HUES6 (cell line): ENCODE data around the gene SH3RF1.

Source experiments
- H3K27ac ChIP-seq: 2 replicates; pipeline ENCODE4 v1.7.0; 2013; ENCODE audit warnings: low read depth, mild to moderate bottlenecking, low read length, inconsistent platforms
- H3K27me3 ChIP-seq: 2 replicates; pipeline ENCODE4 v1.6.1; 2013; ENCODE audit warnings: low read length; ENCODE audit not compliant: control insufficient read depth, insufficient read depth
- H3K36me3 ChIP-seq: 2 replicates; pipeline ENCODE4 v1.6.1; 2013; ENCODE audit warnings: low read length; ENCODE audit not compliant: control insufficient read depth, insufficient read depth
- H3K4me1 ChIP-seq: 2 replicates; pipeline ENCODE4 v1.6.1; 2013; ENCODE audit warnings: low read length; ENCODE audit not compliant: control insufficient read depth, insufficient read depth
- H3K4me3 ChIP-seq: 2 replicates; pipeline ENCODE4 v1.5.1; 2013; ENCODE audit warnings: low read depth, low read length
- H3K9ac ChIP-seq: one replicate; pipeline ENCODE4 v1.6.1; 2013; ENCODE audit warnings: mild to moderate bottlenecking, low read length
- H3K9me3 ChIP-seq: 2 replicates; pipeline ENCODE4 v1.6.1; 2013; ENCODE audit warnings: low read depth, low read length; ENCODE audit not compliant: control insufficient read depth, insufficient read depth

SH3RF1 gene

DNA sequence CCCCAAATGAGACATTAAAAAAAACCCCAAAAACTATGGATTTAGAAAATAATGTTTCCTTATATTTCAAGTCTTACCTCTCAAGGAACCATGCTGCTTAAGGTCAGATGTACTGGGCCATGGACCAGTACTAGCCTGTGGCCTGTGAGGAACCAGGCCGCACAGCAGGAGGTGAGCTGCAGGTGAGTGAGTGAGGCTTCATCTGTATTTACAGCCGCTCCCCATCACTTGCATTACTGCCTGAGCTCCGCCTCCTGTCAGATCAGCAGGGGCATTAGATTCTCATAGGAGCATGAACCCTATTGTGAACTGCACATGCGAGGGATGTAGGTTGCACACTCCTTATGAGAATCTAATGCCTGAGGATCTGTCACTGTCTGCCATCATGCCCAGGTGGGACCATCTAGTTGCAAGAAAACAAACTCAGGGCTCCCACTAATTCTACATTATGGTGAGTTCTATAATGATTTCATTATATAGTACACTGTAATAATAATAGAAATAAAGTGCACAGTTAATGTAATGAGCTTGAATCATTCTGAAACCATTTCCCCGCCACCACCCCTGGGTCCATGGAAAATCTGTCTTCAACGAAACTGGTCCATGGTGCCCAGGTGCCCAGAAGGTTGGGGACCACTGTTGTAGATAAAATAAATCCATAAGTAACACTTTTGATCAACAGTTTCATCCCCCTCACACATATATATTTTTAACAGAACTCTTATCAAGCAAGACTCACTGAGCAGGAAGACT is 155.4 kb downstream of the SH3RF1 start:
- Histone ChIP-seq H3K27me3 (no peaks in the 10 kb centered on the region), H3K36me3 (peaks cover 32% of the 10 kb centered on the region), H3K4me1 (peaks cover 11% of the 10 kb centered on the region; the same call in 1 of the 2 replicates), H3K9me3 (no peaks in the 10 kb centered on the region), H3K4me3 (no peak overlapping the region), H3K9ac (no peak overlapping the region), H3K27ac (no peak overlapping the region)

DNA sequence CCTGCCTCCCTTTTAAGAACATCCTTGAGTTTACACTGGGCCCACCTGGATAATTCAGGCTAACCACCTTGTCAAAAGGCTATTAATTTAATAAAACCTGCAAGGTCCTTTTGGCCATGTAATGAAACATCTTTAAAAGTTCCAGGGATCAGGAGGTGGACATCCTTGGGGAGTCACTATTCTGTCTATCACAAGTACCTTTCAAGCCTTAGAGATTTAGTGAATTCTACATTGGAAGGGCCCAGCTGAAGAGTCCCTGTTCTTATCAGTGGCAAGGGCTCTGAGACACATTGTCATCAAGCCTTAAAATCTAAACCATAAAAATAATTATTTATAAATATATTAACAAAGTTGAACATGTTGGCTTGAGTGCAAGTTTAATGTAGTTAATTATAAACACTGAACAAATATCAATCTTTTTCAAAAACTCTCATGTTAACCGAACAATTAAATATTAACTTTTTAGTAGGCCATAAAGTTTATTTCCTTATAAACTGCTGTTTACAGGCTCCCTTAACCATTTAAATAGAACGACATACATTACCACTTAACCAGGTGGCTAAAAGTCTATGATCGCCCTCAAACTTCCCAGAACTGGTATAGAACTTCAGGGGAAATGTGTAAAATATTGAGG is 156.3 kb downstream of the SH3RF1 start:
- Histone ChIP-seq H3K9me3 (no peaks in the 10 kb centered on the region), H3K4me1 (peaks cover 11% of the 10 kb centered on the region; the same call in 1 of the 2 replicates), H3K4me3 (no peak overlapping the region), H3K36me3 (peaks cover 32% of the 10 kb centered on the region), H3K27ac (no peak overlapping the region), H3K9ac (no peak overlapping the region), H3K27me3 (no peaks in the 10 kb centered on the region)

DNA sequence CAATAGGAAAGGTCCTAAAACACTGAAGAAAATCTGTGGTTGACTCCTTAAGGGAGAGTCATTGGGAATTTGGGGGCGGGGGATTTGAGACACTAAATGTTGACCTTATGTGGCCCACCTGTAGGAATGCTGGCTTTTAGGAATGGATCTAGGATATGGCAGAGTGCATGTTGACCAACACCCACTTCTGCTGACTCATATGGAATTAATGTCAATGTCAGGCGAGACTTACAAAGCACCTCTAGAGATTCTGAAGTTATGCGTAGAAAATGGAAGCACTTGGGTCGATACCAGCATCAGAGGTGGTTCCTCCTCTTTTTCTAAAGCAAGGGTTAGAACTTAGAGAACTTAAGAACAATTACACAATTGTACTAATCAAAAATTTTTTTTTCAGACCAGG is 160.1 kb downstream of the SH3RF1 start:
- no peaks in the 10 kb centered on the region for H3K9me3 ChIP-seq
- no peaks in the 10 kb centered on the region for H3K27me3 ChIP-seq
- peaks cover 11% of the 10 kb centered on the region; the same call in 1 of the 2 replicates for H3K4me1 ChIP-seq
- no peak overlapping the region for H3K27ac ChIP-seq
- H3K9ac ChIP-seq, result no peak overlapping the region
- H3K4me3 ChIP-seq, result no peak overlapping the region
- H3K36me3 ChIP-seq, result peaks cover 19% of the 10 kb centered on the region

DNA sequence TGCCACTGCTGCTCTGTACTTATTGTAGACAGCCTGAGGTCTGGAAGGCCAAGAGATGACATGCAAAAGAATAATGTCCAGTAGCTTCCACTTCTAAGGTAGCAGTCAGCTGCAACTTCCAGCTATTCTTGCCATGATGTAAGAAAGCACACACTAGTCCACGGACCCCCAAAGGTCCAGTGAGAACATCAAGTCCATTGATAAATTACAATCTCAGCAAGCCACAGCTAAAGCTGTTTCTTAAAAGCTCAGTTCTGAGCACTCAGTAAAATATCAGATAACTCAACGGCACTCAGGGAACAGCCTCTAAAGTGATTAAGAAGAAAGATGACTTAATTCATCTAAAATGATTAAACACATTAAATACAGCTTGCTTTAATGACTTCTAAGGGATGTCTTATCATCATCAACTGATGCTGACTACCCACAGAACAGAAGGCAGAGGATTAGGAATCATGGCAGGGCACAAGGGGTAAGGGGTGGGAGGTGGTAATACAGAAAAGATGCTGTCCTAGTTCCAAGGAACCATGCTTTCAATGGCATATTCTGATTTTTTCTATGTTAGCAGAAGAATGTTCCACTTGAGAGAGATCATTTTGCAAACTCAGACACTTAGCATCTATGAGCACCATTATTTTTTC is 161.6 kb downstream of the SH3RF1 start:
- H3K27ac ChIP-seq, result no peak overlapping the region
- no peak overlapping the region for H3K9ac ChIP-seq
- peaks cover 13% of the 10 kb centered on the region for H3K4me1 ChIP-seq
- H3K36me3 ChIP-seq, result peaks cover 12% of the 10 kb centered on the region
- H3K9me3 ChIP-seq, result no peaks in the 10 kb centered on the region
- H3K27me3 ChIP-seq, result no peaks in the 10 kb centered on the region
- no peak overlapping the region for H3K4me3 ChIP-seq

DNA sequence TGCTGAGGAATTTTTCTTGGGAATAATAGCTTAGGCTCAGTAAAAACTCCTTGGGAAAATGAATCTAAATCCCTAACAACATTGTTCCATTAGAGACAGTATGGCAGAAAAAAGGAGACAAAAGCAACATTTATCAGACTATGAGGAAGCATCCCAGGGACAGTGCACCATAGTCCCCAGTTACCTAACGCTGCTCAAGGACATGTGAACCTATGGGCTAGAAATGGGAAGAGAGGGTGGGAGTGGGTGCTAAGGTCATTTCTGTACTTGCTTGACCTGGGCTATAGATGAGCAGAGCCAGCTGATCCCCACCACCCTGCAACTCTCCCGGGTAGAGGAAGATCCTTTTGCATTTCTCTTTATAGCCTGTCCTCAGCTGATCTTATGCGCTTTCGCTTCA is 162.5 kb downstream of the SH3RF1 start:
- H3K4me3 ChIP-seq, result no peak overlapping the region
- H3K36me3 ChIP-seq, result peaks cover 12% of the 10 kb centered on the region
- H3K9ac ChIP-seq, result no peak overlapping the region
- H3K27me3 ChIP-seq, result no peaks in the 10 kb centered on the region
- H3K9me3 ChIP-seq, result no peaks in the 10 kb centered on the region
- H3K27ac ChIP-seq, result no peak overlapping the region
- peaks cover 17% of the 10 kb centered on the region for H3K4me1 ChIP-seq

DNA sequence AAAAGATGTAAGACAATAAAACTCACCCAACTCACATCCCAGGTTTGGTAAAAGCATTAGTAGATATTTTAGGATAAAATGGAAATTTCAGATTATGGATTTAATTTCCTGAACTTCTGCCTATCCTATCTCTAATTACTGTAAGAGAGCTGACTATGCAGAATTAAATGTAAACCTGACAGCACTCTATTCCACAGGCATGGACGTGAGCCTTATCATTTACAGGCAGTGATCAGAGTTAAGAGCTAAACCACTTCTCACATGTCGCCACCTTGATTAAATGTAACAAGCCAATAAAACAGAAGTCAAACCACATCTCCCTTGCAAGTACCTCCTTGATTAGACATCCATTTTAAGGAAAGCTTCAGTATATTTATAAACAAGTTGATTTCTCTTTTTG is 163.2 kb downstream of the SH3RF1 start:
- no peak overlapping the region for H3K4me3 ChIP-seq
- peaks cover 12% of the 10 kb centered on the region for H3K36me3 ChIP-seq
- H3K27me3 ChIP-seq, result no peaks in the 10 kb centered on the region
- H3K27ac ChIP-seq, result no peak overlapping the region
- H3K4me1 ChIP-seq, result peaks cover 15% of the 10 kb centered on the region
- no peak overlapping the region for H3K9ac ChIP-seq
- H3K9me3 ChIP-seq, result no peaks in the 10 kb centered on the region

DNA sequence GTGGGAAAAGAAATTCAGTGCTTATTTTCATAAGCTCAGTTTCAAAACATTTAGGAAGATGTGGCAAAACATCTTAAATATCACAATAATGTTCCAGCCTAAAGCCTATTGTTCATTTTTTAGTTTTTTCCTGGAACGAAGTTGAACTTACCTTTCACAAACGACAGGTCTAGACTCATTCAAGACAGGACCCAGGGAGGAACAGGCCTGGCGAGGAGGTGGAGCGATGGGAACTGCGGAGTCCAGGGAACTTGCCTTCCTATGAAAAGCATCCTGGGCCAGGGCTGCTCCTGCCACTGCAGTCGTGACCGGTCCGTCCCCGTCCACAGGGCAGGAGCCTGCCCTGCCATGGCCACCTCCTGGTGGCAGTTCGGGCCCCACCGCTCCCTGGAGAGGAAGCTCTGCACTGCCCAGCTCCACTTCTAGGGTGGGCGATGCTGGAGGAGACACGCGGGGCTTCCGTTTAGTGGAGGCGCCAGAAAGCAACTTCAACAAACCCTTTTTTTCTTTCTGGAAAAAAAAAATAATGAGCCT is 164.0 kb downstream of the SH3RF1 start:
- Histone ChIP-seq H3K9ac (no peak overlapping the region), H3K4me1 (peaks cover 7% of the 10 kb centered on the region), H3K36me3 (peaks cover 12% of the 10 kb centered on the region), H3K4me3 (no peak overlapping the region), H3K27ac (no peak overlapping the region), H3K27me3 (no peaks in the 10 kb centered on the region), H3K9me3 (no peaks in the 10 kb centered on the region)

DNA sequence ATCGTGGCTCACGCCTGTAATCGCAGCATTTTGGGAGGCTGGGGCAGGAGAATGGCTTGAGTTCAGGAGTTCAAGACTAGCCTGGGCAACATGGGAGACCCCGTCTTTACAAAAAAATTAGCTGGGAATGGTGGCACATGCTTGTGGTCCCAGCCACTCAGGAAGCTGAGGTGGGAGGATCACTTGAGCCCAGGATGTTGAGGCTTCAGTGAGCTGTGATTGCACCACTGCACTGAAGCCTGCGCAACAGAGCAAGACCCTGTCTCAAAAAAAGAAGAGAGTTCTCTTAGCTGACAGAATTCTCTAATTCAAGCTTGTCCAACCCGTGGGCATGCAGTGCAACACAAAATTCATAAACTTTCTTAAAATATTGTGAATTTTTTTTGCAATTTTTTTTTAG is 165.1 kb downstream of the SH3RF1 start:
- Histone ChIP-seq H3K36me3 (peaks cover 12% of the 10 kb centered on the region), H3K4me1 (peaks cover 9% of the 10 kb centered on the region), H3K27ac (no peak overlapping the region), H3K9ac (no peak overlapping the region), H3K27me3 (no peaks in the 10 kb centered on the region), H3K9me3 (no peaks in the 10 kb centered on the region), H3K4me3 (no peak overlapping the region)

DNA sequence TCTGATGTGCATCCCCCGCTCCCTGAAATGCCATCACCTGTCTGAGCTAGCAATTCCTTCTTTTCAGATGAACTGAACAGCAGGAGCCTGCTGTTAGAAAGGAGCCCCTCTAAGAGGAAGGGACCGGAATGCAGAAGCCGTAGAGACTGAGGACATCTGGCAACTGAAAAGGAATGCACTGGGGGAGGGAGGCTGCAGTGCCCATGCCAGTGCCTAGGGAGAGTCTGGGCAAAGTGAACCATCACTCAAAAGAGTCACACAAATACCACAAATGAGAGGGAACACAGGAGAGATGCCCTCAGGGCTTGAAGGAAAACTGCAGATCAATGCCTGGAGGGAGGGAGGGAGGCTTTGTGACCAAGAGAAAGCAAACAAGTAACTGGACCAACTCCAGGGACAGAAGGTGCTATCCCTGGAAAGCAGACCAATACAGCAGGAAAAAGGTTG is 166.8 kb downstream of the SH3RF1 start:
- Histone ChIP-seq H3K4me3 (no peak overlapping the region), H3K4me1 (peaks cover 11% of the 10 kb centered on the region), H3K36me3 (peaks cover 12% of the 10 kb centered on the region), H3K27me3 (no peaks in the 10 kb centered on the region), H3K27ac (no peak overlapping the region), H3K9me3 (no peaks in the 10 kb centered on the region), H3K9ac (no peak overlapping the region)

DNA sequence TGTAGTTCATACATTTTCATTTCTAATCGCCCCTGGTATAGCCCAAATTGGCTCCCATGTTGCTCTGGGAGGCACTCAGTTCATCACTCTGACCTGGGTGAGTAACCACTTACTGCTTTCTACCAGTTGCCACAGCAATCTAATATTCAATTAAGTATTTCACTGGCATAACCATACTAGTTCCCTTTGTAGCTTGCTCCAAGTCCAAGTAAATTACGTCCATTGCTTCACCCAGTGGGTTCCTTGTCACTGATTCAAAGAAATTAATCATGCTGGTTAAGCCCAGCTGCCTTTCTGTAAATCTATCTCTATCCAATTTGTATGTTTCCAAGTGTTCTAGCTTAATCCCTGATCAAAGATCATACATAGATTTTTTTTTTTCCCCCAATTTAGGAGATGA is 168.7 kb downstream of the SH3RF1 start:
- no peak overlapping the region for H3K27ac ChIP-seq
- H3K9me3 ChIP-seq, result no peaks in the 10 kb centered on the region
- no peaks in the 10 kb centered on the region for H3K27me3 ChIP-seq
- peaks cover 11% of the 10 kb centered on the region for H3K4me1 ChIP-seq
- H3K4me3 ChIP-seq, result no peak overlapping the region
- peaks cover 23% of the 10 kb centered on the region for H3K36me3 ChIP-seq
- H3K9ac ChIP-seq, result no peak overlapping the region

DNA sequence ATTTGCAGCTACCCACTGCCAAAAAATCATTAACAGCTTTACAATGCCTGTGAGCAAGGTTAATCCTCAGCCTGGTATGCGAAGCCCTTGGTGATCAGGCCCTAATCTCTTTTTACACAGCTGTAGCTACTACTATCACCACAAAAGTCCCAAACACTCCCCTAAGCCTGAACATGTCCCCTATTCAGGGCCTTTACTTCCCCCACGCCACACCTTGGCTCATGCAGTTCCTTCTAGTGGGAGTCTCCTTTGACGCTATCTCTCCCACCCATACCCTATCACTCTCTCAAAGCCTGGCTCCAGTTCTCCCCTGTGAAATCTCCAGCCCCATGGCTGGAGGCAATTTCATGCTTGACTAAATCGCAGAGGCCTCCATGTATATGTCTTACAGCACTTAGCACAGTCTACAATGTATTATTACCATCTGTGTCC is 170.1 kb downstream of the SH3RF1 start:
- no peak overlapping the region for H3K27ac ChIP-seq
- peaks cover 11% of the 10 kb centered on the region for H3K4me1 ChIP-seq
- no peaks in the 10 kb centered on the region for H3K9me3 ChIP-seq
- H3K27me3 ChIP-seq, result no peaks in the 10 kb centered on the region
- H3K9ac ChIP-seq, result no peak overlapping the region
- peaks cover 21% of the 10 kb centered on the region; the same call in 1 of the 2 replicates for H3K36me3 ChIP-seq
- H3K4me3 ChIP-seq, result no peak overlapping the region
